Measurements from ENCODE around the gene KRTAP5-1. TPM values are rescaled to one million over a fixed set of nuclear protein-coding genes. Genes with fewer than 3 reads are reported as not detected.

Gene KRTAP5-1
- total and polyA plus RNA-seq, 10 of the 15 experiments (the other 5 are each of a cell fraction or from before 2014, with no cell fraction given) = not detected

DNA sequence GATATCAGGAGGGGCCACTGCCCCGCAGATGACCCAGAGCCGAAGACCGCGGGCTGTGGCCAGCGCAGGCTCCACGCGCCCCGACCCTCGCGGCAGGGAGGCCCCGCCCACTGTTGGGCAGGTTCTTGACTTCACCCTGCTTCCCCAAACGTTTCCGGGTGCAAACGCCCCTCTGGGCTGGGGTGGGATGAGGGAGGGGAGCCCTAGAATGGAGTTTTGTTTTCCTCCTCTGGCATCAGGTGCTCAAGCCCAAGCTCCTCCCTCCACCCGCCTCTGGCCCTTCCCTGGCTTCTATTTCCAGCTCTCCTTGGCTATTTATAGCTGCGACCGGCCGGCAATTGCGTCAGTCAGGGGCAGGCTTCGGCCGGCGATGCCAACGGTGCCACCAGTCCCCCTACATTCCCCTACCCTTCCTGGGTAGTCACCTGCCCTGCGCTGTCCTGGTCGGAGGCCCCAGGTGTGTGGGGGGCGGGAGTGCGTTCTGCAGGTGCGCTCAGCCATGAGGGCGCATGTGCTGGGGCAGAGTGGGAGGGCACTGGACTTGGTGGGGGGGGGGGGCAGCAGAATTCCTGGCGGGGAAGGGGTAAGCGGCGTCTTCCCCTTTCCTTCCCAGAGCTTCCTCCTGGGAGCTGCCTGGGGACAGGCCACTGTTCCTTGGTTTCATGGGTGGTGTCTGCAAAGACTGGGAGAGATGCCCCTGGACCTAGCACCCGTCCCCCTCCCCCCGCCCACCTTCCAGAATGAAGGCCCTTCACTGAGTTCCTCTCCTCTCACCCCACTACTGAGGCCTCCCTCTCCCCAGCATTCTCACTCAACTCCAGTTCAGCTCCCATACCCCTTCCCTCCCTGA is 36.6 kb downstream of the KRTAP5-1 start:
- RAD21 ChIA-PET (ENCODE audit: unreplicated experiment) = interaction anchor here (0.7 kb wide), 1 partner anchor 27 kb away, joined by 6 read pairs; no protein-coding TSS in a partner anchor
- intact Hi-C loops (cut with micrococcal nuclease; ENCODE audit: unreplicated experiment) = no loop called here
- POLR2A ChIA-PET = no interaction called here

DNA sequence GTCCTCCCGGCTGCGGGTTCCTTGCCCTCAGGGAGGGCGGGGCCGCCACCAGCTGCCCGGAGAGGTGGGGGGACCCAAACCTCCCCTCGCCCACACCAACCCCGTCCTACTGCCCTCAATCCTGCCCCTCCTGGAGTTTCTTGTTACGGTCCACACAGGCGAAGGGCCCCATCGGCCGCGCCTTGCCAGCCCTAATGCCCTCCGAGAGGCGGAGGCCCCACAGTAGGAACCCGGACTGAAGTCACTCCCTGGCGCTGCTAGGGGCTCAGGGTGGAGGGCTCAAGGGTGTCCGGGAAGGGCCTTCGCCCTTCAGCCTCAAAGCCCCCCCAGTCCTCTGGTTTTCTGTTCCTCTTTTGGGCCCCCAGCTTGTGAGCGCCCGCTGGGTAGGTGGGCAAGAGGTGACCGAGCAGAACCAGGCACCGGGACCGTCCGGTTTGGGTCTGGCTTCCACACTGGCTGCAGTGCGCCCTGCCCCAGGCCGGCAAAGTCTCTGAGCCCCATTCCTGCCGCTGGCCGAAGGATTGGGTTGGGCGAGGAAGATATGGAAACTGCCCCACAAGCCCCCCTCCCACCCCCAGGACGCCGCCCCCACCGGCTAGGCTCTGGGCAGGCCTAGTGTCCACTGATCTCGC is 37.5 kb downstream of the KRTAP5-1 start:
- intact Hi-C loops (cut with micrococcal nuclease; ENCODE audit: unreplicated experiment) = no loop called here
- Histone ChIP-seq H3K4me1 (ENCODE audit: control insufficient read depth, insufficient read depth, low read length) (no peaks in the 10 kb centered on the region), H3K4me3 (no peak overlapping the region), H3K9me3 (replicated peaks; ENCODE audit: control insufficient read depth, insufficient read depth, low read length) (no peaks in the 10 kb centered on the region), H3K27ac (ENCODE audit: control insufficient read depth, insufficient read depth) (no peak overlapping the region), H3K36me3 (ENCODE audit: control insufficient read depth in 2 of 2, insufficient read depth in 2 of 2, low read length in 1 of 2) (no peaks in the 10 kb centered on the region), H3K4me2 (ENCODE audit: control insufficient read depth, insufficient read depth) (no peak overlapping the region), H2AFZ (ENCODE audit: control insufficient read depth, low read depth, low read length) (no peak overlapping the region), H3K27me3 (replicated peaks in 1 of 2; ENCODE audit: control insufficient read depth in 2 of 2, insufficient read depth in 2 of 2, low read length in 1 of 2) (peaks cover 0 to 4% of the 10 kb centered on the region in 2 experiments; a peak in 2 of 4 replicates), H3K79me2 (ENCODE audit: control insufficient read depth, insufficient read depth, low read length) (no peaks in the 10 kb centered on the region), H3K9ac (ENCODE audit: control insufficient read depth, insufficient read depth, low read length) (no peak overlapping the region), H4K20me1 (ENCODE audit: control insufficient read depth, insufficient read depth) (no peaks in the 10 kb centered on the region)
- ChIA-PET RAD21 (ENCODE audit: unreplicated experiment) (interaction anchor here (1.1 to 2.1 kb wide), 2 partner anchors 27 to 35 kb away, joined by 5 to 23 read pairs; no protein-coding TSS in a partner anchor), SMC1A (ENCODE audit: uncharacterized antibody, unreplicated experiment) (no interaction called here), CTCF (interaction anchor here (0.6 to 1.3 kb wide), 2 partner anchors 21 to 27 kb away, joined by 4 to 10 read pairs; no protein-coding TSS in a partner anchor), POLR2A (no interaction called here)
- 39% methylated on average over 23 of the region's 33 CpGs for WGBS (ENCODE audit: insufficient coverage, insufficient replicate concordance, low lambda C conversion rate, missing lambda C conversion rate)
- no peak for FAIRE-seq
- no peak for TF ChIP-seq ZZZ3 (IDR thresholded peaks at IDR 0.05; ENCODE audit: control insufficient read depth, insufficient read length, low read depth)
- TF ChIP-seq SPI1 (IDR thresholded peaks at IDR 0.05; ENCODE audit: borderline replicate concordance, insufficient read depth, low read depth, low read length) = peak; percentile 15; the same call in 1 of the 2 replicates
- TF ChIP-seq PML (IDR thresholded peaks at IDR 0.05; ENCODE audit: low read length) = no peak
- TF ChIP-seq DPF2 (IDR thresholded peaks at IDR 0.05) = no peak
- no peak; the same call in 2 of the 3 replicates for ATAC-seq
- DNase-seq (ENCODE audit: low read depth, low spot score) = no peak
- BruUV-seq (replicated peaks) = no TSS peak
- in situ Hi-C loops (cut with MboI) = no loop called here

More for the DNA sequence above, 36.6 kb downstream of the KRTAP5-1 start:
- TF ChIP-seq RUNX3 (IDR thresholded peaks at IDR 0.05; ENCODE audit: low read length) = no peak
- Histone ChIP-seq H2AFZ (ENCODE audit: control insufficient read depth, low read depth, low read length) (no peak overlapping the region), H3K36me3 (ENCODE audit: control insufficient read depth in 2 of 2, insufficient read depth in 2 of 2, low read length in 1 of 2) (no peaks in the 10 kb centered on the region), H4K20me1 (ENCODE audit: control insufficient read depth, insufficient read depth) (no peaks in the 10 kb centered on the region), H3K4me3 (no peak overlapping the region), H3K9me3 (replicated peaks; ENCODE audit: control insufficient read depth, insufficient read depth, low read length) (no peaks in the 10 kb centered on the region), H3K79me2 (ENCODE audit: control insufficient read depth, insufficient read depth, low read length) (no peaks in the 10 kb centered on the region), H3K27me3 (replicated peaks in 1 of 2; ENCODE audit: control insufficient read depth in 2 of 2, insufficient read depth in 2 of 2, low read length in 1 of 2) (peaks cover 0 to 4% of the 10 kb centered on the region in 2 experiments; a peak in 2 of 4 replicates), H3K4me2 (ENCODE audit: control insufficient read depth, insufficient read depth) (no peak overlapping the region), H3K27ac (ENCODE audit: control insufficient read depth, insufficient read depth) (no peak overlapping the region), H3K9ac (ENCODE audit: control insufficient read depth, insufficient read depth, low read length) (no peak overlapping the region), H3K4me1 (ENCODE audit: control insufficient read depth, insufficient read depth, low read length) (no peaks in the 10 kb centered on the region)
- ChIA-PET SMC1A (ENCODE audit: uncharacterized antibody, unreplicated experiment) (interaction anchor here (1.0 kb wide), 1 partner anchor 26 kb away, joined by 8 read pairs; no protein-coding TSS in a partner anchor), CTCF (interaction anchor here (0.6 kb wide), 1 partner anchor 145 kb away, joined by 3 read pairs; no protein-coding TSS in a partner anchor)
- 21% methylated on average over 32 of the region's 34 CpGs for WGBS (ENCODE audit: insufficient coverage, insufficient replicate concordance, low lambda C conversion rate, missing lambda C conversion rate)
- in situ Hi-C loops (cut with MboI) = no loop called here
- ATAC-seq = no peak
- no peak for DNase-seq (ENCODE audit: low read depth, low spot score)
- BruUV-seq (replicated peaks) = no TSS peak
- FAIRE-seq = no peak
